ENCODE measurements around the gene ZNF575.

ZNF575 gene

GRCh38 chr19:43575156-43575950 is 42.4 kb downstream of the ZNF575 start, which contains the start of the genes PINLYP and XRCC1:
TSS of gene PINLYP (plus strand) at chr19:43575801. CDS start at chr19:43577192, 1,391 bp downstream.
TSS of gene XRCC1 (minus strand) at chr19:43575527. CDS start at chr19:43575458, 69 bp downstream.
- DNase-seq = peak; percentile 99

GRCh38 chr19:43575955-43576878 is 43.2 kb downstream of the ZNF575 start:
- DNase-seq = peak; percentile 88

- DNase-seq = no peak
These were observed 45.8 kb downstream of the ZNF575 start for GRCh38 chr19:43578787-43579186.

- no peak for DNase-seq
These were observed 48.5 kb downstream of the ZNF575 start for GRCh38 chr19:43581467-43581866.

GRCh38 chr19:43582495-43582894 is 49.5 kb downstream of the ZNF575 start:
- no peak for DNase-seq

GRCh38 chr19:43584484-43584883 is 51.5 kb downstream of the ZNF575 start:
- DNase-seq = no peak
